GM18520 (cell line): ENCODE data around the gene KLHL10.
"Not testable (repeated sequence)": the region's sequence is repeated elsewhere in the genome, so short reads cannot be mapped to it uniquely, and the experiment has no call there.

ENCODE experiments used
- ATAC-seq: cut with Tn5 transposase; IDR thresholded peaks from one replicate; pipeline ENCODE4 v1.9.1; 2021; ENCODE audit not compliant: unreplicated experiment

KLHL10 gene

GRCh38 chr17:41849251-41849990, 11.8 kb downstream of the KLHL10 start:
- ATAC-seq, result no peak

GRCh38 chr17:41851382-41851781, 13.8 kb downstream of the KLHL10 start:
- not testable (repeated sequence) for ATAC-seq

- ATAC-seq, result no peak
Observed at GRCh38 chr17:41860254-41860931, 22.8 kb downstream of the KLHL10 start.

- no peak for ATAC-seq
Observed at GRCh38 chr17:41863074-41863848, 25.6 kb downstream of the KLHL10 start.

- no peak for ATAC-seq
Observed at GRCh38 chr17:41864498-41864835, 26.8 kb downstream of the KLHL10 start.

GRCh38 chr17:41864836-41865595, 27.4 kb downstream of the KLHL10 start, which contains the start of gene KLHL11:
Gene KLHL11, minus strand, starts transcription at chr17:41865423. Its CDS starts 53 bp downstream, at chr17:41865370.
- ATAC-seq, result peak; percentile 87

GRCh38 chr17:41865596-41865893, 27.9 kb downstream of the KLHL10 start:
- no peak for ATAC-seq

- ATAC-seq, result no peak
Observed at GRCh38 chr17:41868568-41868967, 30.9 kb downstream of the KLHL10 start.

- ATAC-seq, result no peak
Observed at GRCh38 chr17:41869426-41869825, 31.8 kb downstream of the KLHL10 start.

GRCh38 chr17:41870097-41870496, 32.5 kb downstream of the KLHL10 start:
- ATAC-seq, result no peak

- no peak for ATAC-seq
Observed at GRCh38 chr17:41870627-41871026, 33.0 kb downstream of the KLHL10 start.

GRCh38 chr17:41871789-41872188, 34.2 kb downstream of the KLHL10 start:
- ATAC-seq, result no peak

- no peak for ATAC-seq
Observed at GRCh38 chr17:41873559-41874292, 36.1 kb downstream of the KLHL10 start.

- not testable (repeated sequence) for ATAC-seq
Observed at GRCh38 chr17:41874293-41874670, 36.7 kb downstream of the KLHL10 start.

GRCh38 chr17:41880130-41880529, 42.5 kb downstream of the KLHL10 start:
- ATAC-seq, result no peak

- no peak for ATAC-seq
Observed at GRCh38 chr17:41882756-41883155, 45.1 kb downstream of the KLHL10 start.

- ATAC-seq, result no peak
Observed at GRCh38 chr17:41885733-41886132, 48.1 kb downstream of the KLHL10 start.

- no peak for ATAC-seq
Observed at GRCh38 chr17:41888332-41888965, 50.8 kb downstream of the KLHL10 start.

- ATAC-seq, result no peak
Observed at GRCh38 chr17:41891135-41892020, 53.8 kb downstream of the KLHL10 start.
